ENCODE data around the gene CRYGN. TPM values are rescaled to one million over a fixed set of nuclear protein-coding genes. Genes with fewer than 3 reads are reported as not detected.

The CRYGN gene
- total RNA-seq, 3 donors from 2014 or later = 0.51 TPM; not detected in 2

GRCh38 chr7:151462306-151462779 is 22.4 kb upstream of the CRYGN start:
- peaks cover 13% of the 10 kb centered on the region for H3K9me3 ChIP-seq
- intact Hi-C loops (cut with DNase I, micrococcal nuclease) = loop anchor here in 1 of 2 donors (10.0 kb wide), 1 partner anchor 52 kb away; the partner anchor contains the start of gene RHEB
- H3K4me3 ChIP-seq = no peak overlapping the region
- ATAC-seq = no peak
- peaks cover 19% of the 10 kb centered on the region for H3K4me1 ChIP-seq (ENCODE audit: low read depth)
- no peak for DNase-seq
- TF ChIP-seq CTCF (IDR thresholded peaks at IDR 0.05) = no peak
- no peaks in the 10 kb centered on the region for H3K36me3 ChIP-seq (ENCODE audit: low read depth)

GRCh38 chr7:151461942-151462230 is 21.9 kb upstream of the CRYGN start:
- peaks cover 19% of the 10 kb centered on the region for H3K4me1 ChIP-seq (ENCODE audit: low read depth)
- no peak for TF ChIP-seq CTCF (IDR thresholded peaks at IDR 0.05)
- no peak for DNase-seq
- intact Hi-C loops (cut with DNase I, micrococcal nuclease) = loop anchor here in 1 of 2 donors (10.0 kb wide), 1 partner anchor 53 kb away; the partner anchor contains the start of gene RHEB
- ATAC-seq = no peak
- no peaks in the 10 kb centered on the region for H3K36me3 ChIP-seq (ENCODE audit: low read depth)
- H3K4me3 ChIP-seq = no peak overlapping the region
- H3K9me3 ChIP-seq = peaks cover 13% of the 10 kb centered on the region

GRCh38 chr7:151461096-151461941 is 21.4 kb upstream of the CRYGN start:
- peaks cover 19% of the 10 kb centered on the region for H3K4me1 ChIP-seq (ENCODE audit: low read depth)
- no peak overlapping the region for H3K4me3 ChIP-seq
- ATAC-seq = no peak
- no peaks in the 10 kb centered on the region for H3K36me3 ChIP-seq (ENCODE audit: low read depth)
- no peak for TF ChIP-seq CTCF (IDR thresholded peaks at IDR 0.05)
- intact Hi-C loops (cut with DNase I, micrococcal nuclease) = loop anchor here in 1 of 2 donors (10.0 kb wide), 1 partner anchor 53 kb away; the partner anchor contains the start of gene RHEB
- no peak for DNase-seq
- peaks cover 13% of the 10 kb centered on the region for H3K9me3 ChIP-seq

GRCh38 chr7:151460474-151460855 is 20.5 kb upstream of the CRYGN start:
- no peak for TF ChIP-seq CTCF (IDR thresholded peaks at IDR 0.05)
- Histone ChIP-seq H3K9me3 (peaks cover 13% of the 10 kb centered on the region), H3K4me3 (no peak overlapping the region), H3K4me1 (ENCODE audit: low read depth) (peaks cover 19% of the 10 kb centered on the region), H3K36me3 (ENCODE audit: low read depth) (no peaks in the 10 kb centered on the region)
- intact Hi-C loops (cut with DNase I, micrococcal nuclease) = loop anchor here in 1 of 2 donors (10.0 kb wide), 1 partner anchor 54 kb away; the partner anchor contains the start of gene RHEB
- peak; percentile 1 for ATAC-seq
- peak in 1 of 3 donors; percentile 35 for DNase-seq

- intact Hi-C loops (cut with DNase I, micrococcal nuclease) = loop anchor here in 1 of 2 donors (10.0 kb wide), 3 partner anchors 55 to 295 kb away; partner anchors contain the start of gene RHEB
- ATAC-seq (peak; percentile 94), DNase-seq (peak; percentile 81 to 83 (median 82))
- no peaks in the 10 kb centered on the region for H3K36me3 ChIP-seq (ENCODE audit: low read depth)
- H3K4me1 ChIP-seq (ENCODE audit: low read depth) = peaks cover 19% of the 10 kb centered on the region
- H3K4me3 ChIP-seq = no peak overlapping the region
- H3K9me3 ChIP-seq = peaks cover 13% of the 10 kb centered on the region
- no peak for TF ChIP-seq CTCF (IDR thresholded peaks at IDR 0.05)
Observed at GRCh38 chr7:151459726-151460473, 20.0 kb upstream of the CRYGN start.
